GM19452 (cell line): Measurements from ENCODE around the gene GIMD1.

Experiments used
- ATAC-seq: cut with Tn5 transposase; IDR thresholded peaks from one replicate; pipeline ENCODE4 v1.9.1; 2021; ENCODE audit not compliant: unreplicated experiment

The GIMD1 gene

GRCh38 chr4:106315968-106316772, 52.4 kb downstream of the GIMD1 start, which contains the start of the genes AIMP1 and TBCK:
AIMP1 (plus strand) TSS chr4:106316550; CDS start chr4:106325010, 8,460 bp downstream.
TBCK (minus strand) TSS chr4:106316209; CDS start chr4:106308960, 7,249 bp downstream.
- peak; percentile 82 for ATAC-seq

- peak; percentile 30 for ATAC-seq
Observed at GRCh38 chr4:106315476-106315967, 53.1 kb downstream of the GIMD1 start.

GRCh38 chr4:106314960-106315359, 53.6 kb downstream of the GIMD1 start:
- ATAC-seq: no peak

DNA sequence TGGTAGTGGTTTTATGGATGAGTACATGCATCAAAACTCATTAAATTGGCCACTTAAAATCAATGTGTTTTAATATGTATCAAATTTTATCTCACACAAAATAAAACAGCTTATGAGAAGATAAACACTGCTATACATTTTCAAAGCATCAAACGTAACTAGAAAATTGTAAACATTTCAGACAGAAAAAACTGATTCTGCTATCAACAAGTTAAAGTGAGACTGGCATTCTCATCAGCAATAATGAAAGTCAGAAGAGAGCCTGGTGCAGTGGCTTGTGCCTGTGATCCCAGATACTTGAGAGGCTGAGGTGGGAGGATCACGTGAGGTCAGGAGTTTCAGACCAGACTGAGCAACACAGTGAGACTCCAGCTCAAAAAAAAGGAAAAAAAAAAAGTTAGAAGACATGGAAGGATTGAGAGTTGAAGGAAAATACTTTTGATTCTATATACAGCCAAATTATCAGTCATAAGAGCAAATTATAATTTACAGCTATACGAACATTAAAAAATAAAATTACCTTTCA, 55.5 kb downstream of the GIMD1 start:
- ATAC-seq: no peak

DNA sequence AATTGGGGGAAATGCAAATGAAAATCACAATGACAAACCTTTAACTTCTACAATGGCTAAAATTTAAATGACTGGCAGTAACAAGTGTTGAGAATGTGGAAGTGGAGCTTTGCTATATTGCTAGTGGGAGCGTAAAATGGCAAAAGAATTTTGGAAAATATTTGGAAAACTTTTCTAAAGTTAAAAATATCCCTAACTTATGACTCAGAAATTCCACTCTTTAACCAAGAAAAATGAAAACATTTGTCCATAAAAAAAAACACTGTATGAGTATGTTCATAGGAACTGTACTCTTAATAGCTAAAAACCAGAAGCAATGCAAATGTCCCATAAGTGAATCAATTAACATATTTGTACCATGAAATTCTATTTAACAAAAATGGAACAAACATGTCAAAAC, 56.2 kb downstream of the GIMD1 start:
- no peak for ATAC-seq
